Chondrocyte (in vitro differentiated cells): ENCODE measurements around the gene ASXL3. TPM values are rescaled to one million over a fixed set of nuclear protein-coding genes. Genes with fewer than 3 reads are reported as not detected.

Experiments
- DNase-seq: peaks from one replicate; pipeline ENCODE4 v3.0.0; 2021; ENCODE audit warnings: mixed read lengths, low spot score
- H3K27ac Mint-ChIP-seq: one replicate; pipeline ENCODE4 v1.8.0; 2021; ENCODE audit warnings: mild to moderate bottlenecking, moderate library complexity, mixed read lengths; ENCODE audit not compliant: unreplicated experiment
- H3K27me3 Mint-ChIP-seq: 2 replicates; pipeline ENCODE4 v1.8.0; 2021; ENCODE audit warnings: low read depth, mixed read lengths
- H3K36me3 Mint-ChIP-seq: 2 replicates; pipeline ENCODE4 v1.8.0; 2021; ENCODE audit warnings: low read depth, mixed read lengths
- H3K4me1 Mint-ChIP-seq: 2 replicates; pipeline ENCODE4 v1.8.0; 2021; ENCODE audit warnings: low read depth, mild to moderate bottlenecking, mixed read lengths
- H3K4me3 Mint-ChIP-seq: one replicate; pipeline ENCODE4 v1.8.0; 2021; ENCODE audit warnings: mild to moderate bottlenecking, moderate library complexity, mixed read lengths; ENCODE audit not compliant: unreplicated experiment
- H3K9me3 Mint-ChIP-seq: 2 replicates; pipeline ENCODE4 v1.8.0; 2021; ENCODE audit warnings: low read depth, mixed read lengths
- CTCF ChIP-seq: fragments of 200-600 bp; sonication (generic); IDR thresholded peaks from 2 replicates; pipeline ENCODE4 v1.5.0; 2021; ENCODE audit warnings: antibody characterized with exemption, mild to moderate bottlenecking, moderate library complexity
- total RNA-seq: library from RNA; stranded (reverse); gene quantifications from 3 replicates; pipeline ENCODE4 v1.2.1, GENCODE V29; 2021

ASXL3 gene
- total RNA-seq, 1 donor from 2014 or later, result 3.9 TPM

DNA sequence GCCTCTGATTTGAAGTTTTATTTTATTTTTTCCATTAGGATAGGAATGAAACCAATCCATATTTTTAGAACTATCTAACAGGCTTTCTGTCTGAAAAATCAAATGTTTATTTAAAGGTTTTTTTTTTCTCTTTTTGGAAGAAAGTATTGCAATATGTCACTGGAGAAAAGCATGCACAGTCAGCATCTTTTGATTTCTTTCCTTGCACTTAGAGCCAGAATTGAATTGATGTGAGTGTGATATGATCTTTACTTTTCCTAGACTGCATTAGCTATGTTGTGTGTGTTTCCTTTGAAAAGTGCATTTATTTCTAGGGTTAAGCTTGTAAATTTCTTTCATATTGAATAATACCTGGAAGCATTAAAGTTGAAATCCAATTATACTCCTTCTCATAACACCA is 87.6 kb downstream of the ASXL3 start:
- Mint-ChIP-seq H3K9me3 (no peaks in the 10 kb centered on the region), H3K4me3 (no peak overlapping the region), H3K27me3 (no peaks in the 10 kb centered on the region), H3K4me1 (no peaks in the 10 kb centered on the region), H3K36me3 (no peaks in the 10 kb centered on the region), H3K27ac (no peak overlapping the region)
- no peak for DNase-seq
- TF ChIP-seq CTCF, result no peak

- Mint-ChIP-seq H3K4me3 (no peak overlapping the region), H3K9me3 (no peaks in the 10 kb centered on the region), H3K27me3 (no peaks in the 10 kb centered on the region), H3K36me3 (no peaks in the 10 kb centered on the region), H3K27ac (no peak overlapping the region), H3K4me1 (no peaks in the 10 kb centered on the region)
- TF ChIP-seq CTCF, result no peak
- no peak for DNase-seq
Observed at GRCh38 chr18:33666915-33667314, 88.9 kb downstream of the ASXL3 start.

- Mint-ChIP-seq H3K36me3 (peaks cover 1% of the 10 kb centered on the region), H3K27me3 (no peaks in the 10 kb centered on the region), H3K27ac (no peak overlapping the region), H3K4me3 (no peak overlapping the region), H3K4me1 (no peaks in the 10 kb centered on the region), H3K9me3 (no peaks in the 10 kb centered on the region)
- TF ChIP-seq CTCF, result no peak
- no peak for DNase-seq
Observed at GRCh38 chr18:33669589-33669988, 91.6 kb downstream of the ASXL3 start.

- Mint-ChIP-seq H3K27me3 (no peaks in the 10 kb centered on the region), H3K27ac (no peak overlapping the region)
Observed at GRCh38 chr18:33670029-33670428, 92.0 kb downstream of the ASXL3 start.

GRCh38 chr18:33673689-33674088 is 95.7 kb downstream of the ASXL3 start:
- no peaks in the 10 kb centered on the region for H3K4me1 Mint-ChIP-seq
- no peak overlapping the region for H3K27ac Mint-ChIP-seq
- no peaks in the 10 kb centered on the region for H3K27me3 Mint-ChIP-seq
- no peak for DNase-seq
- no peak overlapping the region for H3K4me3 Mint-ChIP-seq
- H3K36me3 Mint-ChIP-seq, result peaks cover 3% of the 10 kb centered on the region
- no peak for TF ChIP-seq CTCF
- H3K9me3 Mint-ChIP-seq, result no peaks in the 10 kb centered on the region

More at GRCh38 chr18:33670029-33670428, 92.0 kb downstream of the ASXL3 start:
- Mint-ChIP-seq H3K36me3 (peaks cover 2% of the 10 kb centered on the region), H3K9me3 (no peaks in the 10 kb centered on the region), H3K4me3 (no peak overlapping the region), H3K4me1 (no peaks in the 10 kb centered on the region)
- DNase-seq, result no peak
- TF ChIP-seq CTCF, result no peak
